ENCODE results near the gene EFCAB5.
"Not testable (repeated sequence)": the region's sequence is repeated elsewhere in the genome, so short reads cannot be mapped to it uniquely, and the experiment has no call there.

Gene EFCAB5

DNA sequence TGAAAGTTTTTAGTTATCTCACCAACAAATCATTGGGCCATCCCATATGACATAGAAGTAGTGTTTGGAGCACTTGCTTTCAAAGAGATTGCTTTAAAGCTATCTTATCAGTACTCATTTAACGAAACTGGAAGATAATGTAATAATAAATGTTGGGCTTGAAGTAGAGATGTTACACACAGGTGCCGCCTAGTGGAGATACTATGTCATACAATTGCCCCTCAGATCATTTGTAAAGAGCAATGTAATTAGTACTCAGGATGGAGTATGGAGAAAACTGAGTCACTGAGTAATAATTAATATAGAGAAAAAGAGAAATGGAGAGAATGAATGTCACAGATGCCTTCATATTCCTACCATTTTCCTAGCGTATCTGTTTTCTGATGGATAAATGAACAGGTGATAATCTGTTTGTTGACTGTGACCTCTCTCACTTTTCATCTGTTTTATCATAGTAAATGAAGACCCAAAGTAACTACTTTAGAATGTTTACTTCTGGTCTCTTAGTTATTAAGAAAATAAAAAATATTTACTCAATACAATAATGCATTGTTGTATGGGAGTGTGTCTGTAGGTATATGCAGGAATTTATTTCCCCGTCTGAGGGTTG, 80.4 kb downstream of the EFCAB5 start:
- DNase-seq: peak in 1 of 2 experiments; percentile 56

DNA sequence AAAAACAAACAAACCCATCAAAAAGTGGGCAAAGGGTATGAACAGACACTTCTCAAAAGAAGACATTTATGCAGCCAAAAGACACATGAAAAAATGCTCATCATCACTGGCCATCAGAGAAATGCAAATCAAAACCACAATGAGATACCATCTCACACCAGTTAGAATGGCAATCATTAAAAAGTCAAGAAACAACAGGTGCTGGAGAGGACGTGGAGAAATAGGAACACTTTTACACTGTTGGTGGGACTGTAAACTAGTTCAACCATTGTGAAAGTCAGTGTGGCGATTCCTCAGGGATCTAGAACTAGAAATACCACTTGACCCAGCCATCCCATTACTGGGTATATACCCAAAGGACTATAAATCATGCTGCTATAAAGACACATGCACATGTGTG, 83.9 kb downstream of the EFCAB5 start:
- DNase-seq: not testable (repeated sequence)

DNA sequence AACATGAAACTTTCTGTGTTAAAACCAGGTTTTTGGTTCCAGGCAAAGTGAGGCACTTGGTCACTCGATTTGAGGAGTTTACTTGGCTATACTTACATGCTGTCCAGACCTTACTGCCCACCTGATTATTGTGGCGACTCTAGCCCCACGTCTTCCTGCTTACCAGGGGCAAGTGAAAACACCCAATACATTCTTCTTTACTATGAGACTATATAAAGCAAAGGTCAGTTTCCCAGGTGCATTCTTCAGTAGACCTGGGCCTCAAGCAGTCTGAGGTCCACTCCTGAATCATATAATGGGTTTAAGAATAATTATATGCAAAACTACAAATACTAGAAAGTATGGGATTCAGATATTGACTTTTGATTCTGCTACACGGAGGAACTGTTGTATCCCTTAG, 86.2 kb downstream of the EFCAB5 start:
- DNase-seq: no peak

DNA sequence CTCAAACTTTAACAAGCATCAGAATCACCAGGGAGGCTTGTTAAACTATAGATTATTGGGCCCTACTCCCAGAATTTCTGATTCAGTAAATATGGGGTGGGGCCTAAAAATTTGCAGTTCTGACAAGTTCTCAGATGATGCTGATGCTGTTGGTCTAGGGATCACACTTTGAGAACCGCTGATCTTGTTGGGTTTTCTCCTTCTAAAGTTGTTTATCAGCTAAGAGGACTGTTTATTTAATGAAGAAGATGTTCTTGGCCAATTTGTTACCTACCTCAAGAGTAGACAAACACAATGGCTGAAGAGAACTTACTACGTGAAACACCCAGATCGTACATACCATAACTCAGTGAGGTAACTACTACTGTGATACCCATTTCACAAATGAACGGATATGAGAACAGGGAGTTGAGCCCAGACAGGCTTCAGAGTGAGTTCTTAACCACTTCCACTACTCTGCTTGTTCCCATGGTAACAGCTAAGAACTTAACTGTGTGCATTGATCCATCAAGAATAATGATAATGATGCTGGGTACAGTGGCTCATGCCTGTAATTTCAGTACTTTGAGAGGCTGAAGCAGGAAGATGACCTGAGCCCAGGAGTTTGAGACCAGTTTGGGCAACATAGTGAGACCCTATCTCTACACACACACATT, 89.9 kb downstream of the EFCAB5 start:
- DNase-seq: no peak

DNA sequence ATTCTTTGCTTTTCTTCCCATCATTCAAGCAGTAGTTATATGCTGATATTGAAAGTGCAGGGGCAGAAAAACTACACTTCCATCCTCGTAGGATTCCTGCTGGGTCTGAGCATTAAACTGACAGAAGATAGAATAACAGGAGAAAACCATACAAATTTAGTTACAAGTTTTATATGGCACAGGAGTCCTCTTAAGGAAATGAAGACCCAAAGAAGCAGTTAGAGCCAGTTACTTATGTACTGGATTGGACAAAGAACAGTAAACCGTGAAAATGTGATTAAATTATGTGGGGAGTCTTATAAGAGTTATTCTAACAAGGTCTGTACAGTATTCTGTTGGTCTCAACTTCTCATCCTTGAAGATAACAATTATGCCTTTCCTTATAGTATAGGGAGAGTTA, 93.9 kb downstream of the EFCAB5 start:
- DNase-seq: no peak

DNA sequence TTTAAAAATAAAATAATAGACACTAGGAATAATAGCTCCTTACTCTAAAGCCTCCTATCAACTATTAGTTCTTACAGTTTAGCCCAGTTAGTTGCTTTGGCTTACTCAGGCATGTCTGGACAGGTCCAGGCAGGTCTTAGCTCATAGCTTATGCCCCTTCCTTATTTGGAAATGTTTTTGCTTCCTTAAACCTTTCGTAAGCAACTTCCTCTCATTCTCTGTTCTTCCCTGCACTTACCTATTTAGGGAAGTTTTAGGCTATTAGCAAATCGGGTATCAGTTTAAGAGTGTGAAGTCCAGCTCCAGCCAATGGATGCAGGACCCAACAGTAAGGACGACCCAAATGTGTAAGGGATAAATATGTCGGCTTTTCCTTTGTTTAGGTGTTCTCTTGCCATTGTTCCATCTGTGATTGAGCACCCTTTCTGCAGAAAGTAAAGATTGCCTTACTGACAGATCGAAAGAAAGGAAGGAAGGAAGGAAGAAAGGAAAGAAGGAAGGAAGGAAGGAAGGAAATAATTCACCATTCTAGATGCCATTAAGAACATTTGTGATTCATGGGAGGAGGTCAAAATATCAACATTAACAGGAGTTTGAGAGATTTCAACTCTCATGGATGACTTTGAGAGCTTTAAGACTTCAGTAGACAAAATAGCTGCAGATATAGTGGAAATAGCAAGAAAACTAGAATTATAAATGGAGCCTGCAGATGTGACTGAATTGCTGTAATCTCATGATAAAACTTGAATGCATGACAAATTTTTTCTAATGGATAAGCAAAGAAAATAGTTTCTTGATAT, 99.5 kb downstream of the EFCAB5 start:
- DNase-seq: not testable (repeated sequence)

DNA sequence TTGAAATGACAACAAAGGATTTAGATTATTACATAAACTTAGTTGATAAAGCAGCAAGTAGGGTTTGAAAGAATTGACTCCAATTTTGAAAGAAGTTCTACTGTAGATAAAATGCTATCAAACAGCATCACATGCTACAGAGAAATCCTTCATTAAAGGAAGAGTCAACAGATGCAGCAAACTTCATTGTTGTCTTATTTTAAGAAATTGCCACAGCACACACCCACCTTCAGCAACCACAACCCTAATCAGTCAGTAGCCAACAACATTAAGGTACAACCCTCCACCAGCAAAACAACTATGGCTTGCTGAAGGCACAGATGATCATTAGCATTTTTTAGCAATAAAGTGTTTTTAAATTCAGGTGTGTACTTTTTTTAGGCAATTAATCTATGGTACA, 100.1 kb downstream of the EFCAB5 start:
- DNase-seq: no peak

DNA sequence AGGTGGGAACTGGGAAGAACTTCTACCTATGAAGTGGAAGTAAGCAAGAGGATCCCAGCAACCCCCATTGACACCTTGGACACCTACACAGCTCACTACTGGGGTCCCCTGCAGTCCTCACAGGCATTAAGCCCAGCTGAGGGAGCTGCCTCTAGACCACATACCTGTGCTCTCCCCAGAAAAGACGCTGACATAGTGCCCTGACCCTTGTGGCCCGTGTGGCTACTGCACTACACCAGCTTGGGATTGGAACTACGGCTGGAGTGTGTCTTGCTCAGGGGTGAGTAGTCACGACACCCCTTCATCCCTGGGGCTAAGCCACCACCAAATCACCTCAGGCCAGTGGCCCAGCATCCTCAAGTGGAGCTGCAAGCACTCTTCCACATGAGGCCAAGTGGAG, 120.9 kb downstream of the EFCAB5 start:
- no peak for DNase-seq

DNA sequence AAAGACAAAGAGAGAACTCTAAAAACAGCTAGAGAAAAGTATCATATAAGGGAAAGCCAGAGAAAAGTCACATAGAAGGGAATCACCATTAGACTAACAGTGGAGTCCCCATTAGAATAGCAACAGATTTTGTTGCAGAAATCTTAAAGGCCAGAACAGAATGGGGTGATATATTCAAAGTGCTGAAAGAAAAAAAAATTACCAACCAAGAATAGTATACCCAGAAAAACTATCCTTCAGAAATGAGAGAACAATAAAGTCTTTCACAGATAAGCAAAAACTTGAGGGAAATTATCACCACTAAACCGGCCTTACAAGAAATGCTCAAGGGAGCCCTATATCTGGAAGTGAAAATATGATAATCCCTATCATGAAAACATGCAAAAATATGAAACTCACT, 123.3 kb downstream of the EFCAB5 start:
- DNase-seq: no peak

DNA sequence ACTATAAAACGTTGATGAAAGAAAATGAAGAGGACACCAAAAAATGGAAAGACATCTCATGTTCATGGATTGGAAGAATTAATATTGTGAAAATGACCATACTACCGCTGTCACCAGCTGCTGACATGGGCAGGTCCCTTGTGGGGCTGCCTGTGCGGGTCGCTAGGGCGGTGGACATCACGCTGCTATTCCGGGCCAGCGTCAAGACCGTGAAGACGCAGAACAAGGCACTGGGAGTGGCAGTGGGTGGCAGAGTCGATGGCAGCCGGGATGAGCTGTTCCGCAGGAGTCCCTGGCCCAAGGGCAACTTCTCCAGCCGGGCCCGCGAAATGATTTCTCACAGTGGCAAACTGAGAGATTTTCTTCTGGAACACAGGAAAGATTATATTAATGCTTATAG, 127.0 kb downstream of the EFCAB5 start:
- no peak for DNase-seq

DNA sequence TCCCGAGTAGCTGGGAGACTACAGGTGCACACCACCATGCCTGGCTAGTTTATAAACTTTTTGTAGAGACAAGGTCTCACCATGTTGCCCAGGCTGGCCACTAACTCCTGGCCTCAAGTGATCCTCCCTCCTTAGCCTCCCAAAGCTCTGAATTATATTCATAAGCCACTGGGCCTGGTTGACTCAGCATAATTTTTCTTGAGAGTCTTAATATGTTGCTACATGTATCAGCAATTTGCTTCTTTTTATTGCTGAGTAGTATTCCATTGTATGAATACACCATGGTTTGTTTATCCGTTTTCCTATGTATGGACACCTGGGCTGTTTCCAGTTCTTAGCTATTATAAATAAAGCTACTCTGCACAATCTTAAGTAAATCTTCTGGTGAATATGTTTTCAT, 132.8 kb downstream of the EFCAB5 start:
- DNase-seq: no peak

DNA sequence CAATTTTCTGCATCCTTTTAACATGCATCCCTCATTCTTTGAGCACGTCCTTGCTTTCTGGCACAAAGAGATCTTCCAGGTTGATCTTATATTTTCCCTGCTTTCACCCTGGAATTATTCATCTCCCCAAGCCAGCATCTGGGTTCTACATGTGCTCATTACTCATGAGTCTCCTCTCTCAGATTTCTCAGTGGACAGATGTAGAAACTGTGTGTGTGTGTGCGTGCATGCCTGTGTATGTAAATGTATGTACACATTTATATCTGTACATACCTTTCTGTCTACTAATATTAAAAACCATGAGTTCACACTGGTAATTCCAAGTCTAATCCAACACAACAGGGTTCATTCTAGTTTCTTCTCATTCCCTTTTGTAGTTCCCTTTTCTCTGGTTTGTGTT, 133.3 kb downstream of the EFCAB5 start:
- DNase-seq: no peak

DNA sequence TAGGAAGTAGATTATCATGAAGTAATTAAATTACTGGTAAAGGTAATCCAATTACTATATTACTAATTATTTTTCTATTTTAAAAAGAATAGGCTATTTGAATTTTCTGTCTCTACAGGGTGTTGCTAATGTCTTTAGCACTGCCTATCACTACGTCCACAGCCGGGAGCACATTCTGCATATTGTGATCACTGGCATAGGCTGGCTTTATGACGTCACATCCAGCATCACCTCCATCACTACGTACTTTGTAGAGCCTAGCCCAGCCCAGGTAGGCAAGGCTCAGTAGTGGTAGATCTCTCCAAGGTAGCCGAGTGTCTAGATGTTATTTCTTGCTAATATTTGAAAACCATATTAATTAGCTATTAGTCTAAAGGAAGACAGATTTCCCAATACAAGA, 141.3 kb downstream of the EFCAB5 start:
- no peak for DNase-seq

DNA sequence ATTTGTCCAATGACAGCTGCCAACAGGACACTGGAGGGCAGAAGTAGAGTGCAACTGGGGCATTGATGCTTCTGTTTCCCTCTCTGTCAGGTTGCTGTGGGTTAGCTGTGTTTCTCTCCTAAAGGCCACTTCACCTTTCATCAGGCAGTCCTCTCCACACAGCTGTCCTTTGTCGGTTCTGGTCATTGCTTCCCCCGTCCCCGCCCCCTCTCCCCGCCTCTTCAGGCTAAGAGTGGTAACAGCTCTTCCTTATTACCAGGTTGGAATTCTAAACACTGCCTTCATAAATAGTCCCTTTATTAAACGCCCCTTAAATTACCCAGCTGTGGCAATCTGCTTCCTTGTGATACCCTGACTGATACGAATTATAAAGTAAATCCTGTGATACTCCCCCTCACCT, 143.4 kb downstream of the EFCAB5 start:
- DNase-seq: no peak

DNA sequence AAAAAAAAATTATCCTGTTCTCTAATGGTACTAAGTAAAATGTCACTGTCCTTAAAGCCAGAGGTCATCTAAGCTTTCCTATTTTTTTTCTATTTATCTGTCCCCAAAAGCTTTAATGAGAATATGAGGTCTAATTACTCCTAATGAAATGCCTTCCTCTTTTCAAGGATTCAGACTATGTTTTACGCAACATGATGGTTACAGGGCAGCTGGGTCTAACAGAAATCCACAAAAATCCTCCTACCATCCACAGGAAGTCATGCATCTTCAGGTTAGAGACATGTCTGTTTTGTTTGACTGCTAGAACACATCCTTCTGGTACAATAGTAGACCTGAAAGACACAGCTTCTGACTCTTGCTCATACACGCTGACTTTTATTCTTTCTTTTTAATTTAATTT, 145.5 kb downstream of the EFCAB5 start:
- no peak for DNase-seq

DNA sequence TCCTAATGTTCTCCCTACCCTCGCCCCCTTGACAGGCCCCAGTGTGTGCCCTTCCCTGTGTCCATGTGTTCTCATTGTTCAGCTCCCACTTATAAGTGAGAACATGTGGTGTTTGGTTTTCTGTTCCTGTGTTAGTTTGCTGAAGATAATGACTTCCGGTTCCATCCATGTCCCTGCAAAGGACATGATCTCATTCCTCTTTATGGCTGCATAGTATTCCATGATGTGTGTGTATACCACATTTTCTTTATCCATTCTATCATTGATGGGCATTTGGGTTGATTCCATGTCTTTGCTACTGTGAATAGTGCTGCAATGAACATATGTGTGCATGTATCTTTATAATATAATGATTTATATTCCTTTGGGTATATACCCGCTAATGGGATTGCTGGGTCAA, 146.0 kb downstream of the EFCAB5 start:
- not testable (repeated sequence) for DNase-seq

DNA sequence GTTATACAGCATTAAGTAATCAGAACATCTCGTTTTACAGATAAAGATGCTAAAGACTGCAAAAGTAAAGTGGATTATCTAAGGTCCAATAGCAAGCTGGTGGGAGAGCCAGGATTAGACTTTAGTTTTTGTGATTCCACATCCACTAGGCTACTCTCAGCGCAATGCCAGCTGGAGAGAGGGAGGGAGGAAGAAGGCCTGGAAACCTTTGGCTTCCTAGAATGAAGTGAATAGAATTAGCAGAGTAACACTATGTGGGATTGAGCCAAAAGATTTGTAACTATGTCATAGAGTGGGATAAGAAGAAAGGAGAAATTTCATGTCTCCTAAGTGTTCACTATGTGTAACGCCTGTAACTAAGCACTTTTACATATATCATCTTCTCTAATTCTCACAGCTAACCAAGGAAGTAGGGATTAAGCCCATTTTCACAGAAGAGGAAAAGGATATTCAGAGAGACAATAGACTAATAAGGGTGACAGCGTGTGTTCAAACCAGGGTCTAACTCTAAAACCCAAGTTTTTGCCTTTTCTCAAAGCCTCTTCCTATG, 149.8 kb downstream of the EFCAB5 start:
- DNase-seq: no peak

DNA sequence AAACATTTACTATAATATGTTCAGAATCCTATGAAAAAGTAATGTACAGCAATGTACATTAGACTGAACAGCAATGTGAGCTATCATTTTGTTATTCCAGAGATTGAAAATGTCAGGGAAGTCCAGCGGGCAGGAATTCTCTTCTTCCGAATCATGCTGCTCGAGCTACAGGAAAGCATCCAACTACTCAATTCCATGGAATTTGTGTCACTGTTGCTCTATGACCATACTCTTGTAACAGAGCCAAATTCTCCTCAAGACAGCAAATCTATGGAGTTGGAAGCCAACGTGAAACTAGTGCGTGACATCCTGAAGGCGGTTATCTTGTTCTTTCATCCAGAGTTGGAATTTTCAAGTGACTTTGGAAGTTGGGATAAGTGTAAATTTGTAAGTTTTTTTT, 150.3 kb downstream of the EFCAB5 start:
- DNase-seq: peak; percentile 12 to 53

DNA sequence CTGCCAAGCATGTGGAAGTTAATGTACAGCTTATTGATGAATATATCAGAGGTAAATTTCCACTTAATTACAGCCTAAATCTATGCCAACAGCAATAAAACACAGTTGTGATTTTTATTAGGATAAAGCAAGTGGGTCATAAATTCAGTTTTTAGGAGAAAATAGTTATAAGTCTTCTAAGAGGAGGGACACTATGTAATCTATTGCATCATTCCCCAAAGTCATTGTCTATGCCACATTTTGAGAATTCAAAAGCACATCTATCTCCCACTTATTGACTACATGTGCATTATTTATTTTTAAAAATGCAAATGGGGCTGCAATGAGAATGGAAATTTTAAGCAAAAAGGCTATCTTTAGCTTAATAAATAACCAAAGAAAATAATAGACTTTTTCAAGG, 151.5 kb downstream of the EFCAB5 start:
- no peak for DNase-seq

DNA sequence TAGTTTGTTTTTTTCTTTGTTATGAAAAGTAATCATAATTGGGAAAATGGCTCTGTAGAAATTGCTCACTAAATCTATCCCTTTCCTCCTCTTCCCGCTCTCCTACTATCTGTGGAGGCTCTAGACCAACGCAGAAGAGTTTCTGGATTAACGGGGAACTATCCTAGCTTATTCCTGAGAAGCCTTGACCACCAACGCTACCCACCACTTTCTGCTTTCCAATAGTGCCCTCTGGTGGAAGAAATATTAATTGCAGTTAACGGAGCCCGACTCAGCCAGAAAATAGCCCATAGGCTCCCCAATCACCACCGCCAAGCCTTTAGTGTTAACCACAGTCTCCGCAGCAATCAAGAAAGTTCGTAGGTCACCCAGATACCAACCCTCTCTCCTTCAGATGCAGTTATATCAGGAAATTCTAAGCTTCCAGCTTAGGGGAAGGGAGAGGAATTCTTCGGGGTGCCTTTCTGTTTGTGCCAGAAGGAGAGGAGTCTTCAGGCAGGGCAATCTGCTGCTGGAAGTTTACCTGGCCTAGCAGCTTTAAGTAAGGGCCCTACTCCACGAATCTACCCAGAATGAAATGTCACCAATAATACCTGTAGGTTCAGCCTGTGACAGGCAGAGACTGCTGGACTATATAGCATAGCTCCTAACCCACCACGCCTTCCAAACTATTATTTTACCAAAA, 152.2 kb downstream of the EFCAB5 start:
- DNase-seq: peak in 1 of 2 experiments; percentile 59

DNA sequence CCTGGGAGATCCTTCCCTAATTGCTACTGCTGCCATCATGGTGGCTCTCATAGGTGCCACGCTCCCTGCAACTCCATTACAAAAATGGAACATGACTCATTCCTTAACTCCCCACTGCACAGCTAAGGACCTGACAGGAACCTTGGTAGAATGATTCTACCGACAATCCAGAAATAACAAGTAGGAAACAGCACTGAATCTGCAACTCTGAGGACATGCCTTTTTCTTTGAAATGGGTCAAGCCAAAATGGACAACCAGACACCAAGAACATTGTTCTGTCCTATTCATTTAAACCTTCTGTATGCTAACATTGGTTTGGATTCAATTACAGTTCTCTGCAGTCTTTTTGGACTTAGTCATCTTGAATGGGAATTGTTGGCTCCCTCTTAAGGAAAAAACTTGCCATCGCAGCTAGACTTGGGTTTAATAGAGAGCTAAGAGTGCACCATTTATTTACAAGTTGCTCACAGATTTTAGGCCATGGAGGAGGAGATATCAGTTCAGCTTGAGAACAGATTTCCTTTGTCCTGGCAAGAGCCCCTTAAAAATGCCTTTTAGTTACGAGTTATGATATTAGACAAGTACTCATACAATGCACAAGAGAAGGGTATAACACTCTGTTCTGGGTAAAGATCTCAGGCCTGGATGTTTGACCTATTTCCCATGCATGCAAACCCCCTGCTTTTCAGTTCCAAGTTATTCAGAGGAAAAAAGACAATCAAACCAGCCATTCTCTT, 154.2 kb downstream of the EFCAB5 start:
- DNase-seq: peak; percentile 38 to 76

DNA sequence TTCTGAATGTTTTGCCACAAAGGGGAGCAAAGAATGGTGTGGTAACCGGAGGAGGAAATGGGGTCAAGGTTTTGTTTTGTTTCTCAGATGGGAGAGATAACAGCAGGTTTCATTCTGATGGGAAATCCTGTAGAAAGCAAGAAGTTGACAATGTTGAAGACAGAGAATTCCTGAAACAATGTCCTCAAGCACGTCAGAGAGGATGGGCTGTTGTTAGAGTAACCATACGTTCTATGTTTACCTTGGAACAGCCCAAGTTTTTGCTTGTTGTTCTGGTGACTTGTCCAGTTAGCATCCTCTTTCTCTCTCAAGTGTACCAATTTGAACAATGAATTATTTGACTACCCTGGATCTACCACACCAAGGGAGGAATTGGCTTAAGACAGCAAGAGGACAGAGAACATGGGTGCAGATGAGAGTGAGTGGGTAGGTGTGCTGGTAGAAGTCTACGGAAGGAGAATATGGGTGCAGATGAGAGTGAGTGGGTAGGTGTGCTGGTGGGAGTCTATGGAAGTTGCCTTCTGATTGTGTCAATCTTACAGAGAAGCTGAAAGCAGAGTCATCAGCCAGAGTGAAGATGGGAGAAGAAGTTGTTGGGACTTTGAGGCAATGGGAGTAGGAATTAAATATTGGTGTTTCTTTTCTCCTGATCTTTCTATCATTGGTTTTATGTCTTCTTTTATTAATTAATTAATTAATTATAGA, 160.4 kb downstream of the EFCAB5 start:
- DNase-seq: no peak
